Neural cell (in vitro differentiated cells): ENCODE measurements around the gene IWS1.

ENCODE experiments used
- EP300 ChIP-seq: fragments of 450-650 bp; conservative IDR thresholded peaks from 2 replicates; pipeline ENCODE4 v1.6.1; 2014; ENCODE audit warnings: antibody characterized with exemption, mild to moderate bottlenecking, moderate library complexity; ENCODE audit not compliant: poor library complexity, severe bottlenecking
- EZH2 ChIP-seq: fragments of 200-600, 300-800 bp; shearing (Covaris generic), sonication (generic); IDR thresholded peaks from 2 replicates; pipeline ENCODE4 v1.6.1; 2014; ENCODE audit warnings: antibody characterized with exemption, low read length, borderline replicate concordance, mild to moderate bottlenecking; ENCODE audit not compliant: insufficient read depth, poor library complexity, severe bottlenecking
- MXI1 ChIP-seq: fragments of 450-650 bp; conservative IDR thresholded peaks from 2 replicates; pipeline ENCODE4 v1.6.1; 2014; ENCODE audit warnings: antibody characterized with exemption, mild to moderate bottlenecking; ENCODE audit not compliant: poor library complexity, severe bottlenecking
- POLR2AphosphoS5 ChIP-seq: IDR thresholded peaks from 2 replicates; pipeline ENCODE4 v1.6.1; 2012
- RAD21 ChIP-seq: fragments of 450-650 bp; conservative IDR thresholded peaks from 2 replicates; pipeline ENCODE4 v1.6.1; 2014; ENCODE audit warnings: antibody characterized with exemption, mild to moderate bottlenecking, moderate library complexity
- SMC3 ChIP-seq: fragments of 450-650 bp; conservative IDR thresholded peaks from 2 replicates; pipeline ENCODE4 v1.6.1; 2014; ENCODE audit warnings: antibody characterized with exemption, mild to moderate bottlenecking, moderate library complexity; ENCODE audit not compliant: poor library complexity
- TAF1 ChIP-seq: IDR thresholded peaks from 2 replicates; pipeline ENCODE4 v1.6.1; 2012; ENCODE audit warnings: low read depth
- TF ChIP-seq, protein P1 (sequence below): fragments of 450-650 bp; IDR thresholded peaks from 2 replicates; pipeline ENCODE4 v1.5.1; 2014; ENCODE audit warnings: antibody characterized with exemption, mild to moderate bottlenecking, moderate library complexity; ENCODE audit not compliant: poor library complexity, severe bottlenecking
- TF ChIP-seq, protein P2 (sequence below): IDR thresholded peaks from 2 replicates; pipeline ENCODE4 v1.6.1; 2012; ENCODE audit warnings: borderline replicate concordance

DNA sequence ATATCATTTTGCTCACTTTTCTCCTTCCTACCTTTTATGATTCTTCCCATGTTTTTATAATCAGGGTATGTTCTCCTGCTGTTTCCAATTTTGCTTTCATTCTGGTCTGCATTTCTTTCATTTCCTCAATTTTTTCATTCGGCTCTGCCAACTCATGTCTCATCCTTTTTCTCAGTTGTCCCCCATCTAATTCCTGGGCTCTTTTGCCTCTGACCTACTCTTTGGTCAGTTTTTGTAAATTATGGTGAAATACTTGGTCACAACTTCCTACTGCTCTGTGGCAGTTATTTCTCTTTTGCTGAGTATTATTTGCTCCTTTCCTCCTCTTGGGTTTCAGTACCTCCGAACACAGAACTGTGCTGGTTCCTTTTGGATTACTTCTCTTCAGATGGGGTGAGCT lies 36.6 kb upstream of the IWS1 start:
- TF ChIP-seq TAF1 (no peak), EP300 (no peak), EZH2 (no peak), POLR2AphosphoS5 (no peak), RAD21 (no peak), SMC3 (no peak), MXI1 (no peak)
- TF ChIP-seq, protein P1, sequence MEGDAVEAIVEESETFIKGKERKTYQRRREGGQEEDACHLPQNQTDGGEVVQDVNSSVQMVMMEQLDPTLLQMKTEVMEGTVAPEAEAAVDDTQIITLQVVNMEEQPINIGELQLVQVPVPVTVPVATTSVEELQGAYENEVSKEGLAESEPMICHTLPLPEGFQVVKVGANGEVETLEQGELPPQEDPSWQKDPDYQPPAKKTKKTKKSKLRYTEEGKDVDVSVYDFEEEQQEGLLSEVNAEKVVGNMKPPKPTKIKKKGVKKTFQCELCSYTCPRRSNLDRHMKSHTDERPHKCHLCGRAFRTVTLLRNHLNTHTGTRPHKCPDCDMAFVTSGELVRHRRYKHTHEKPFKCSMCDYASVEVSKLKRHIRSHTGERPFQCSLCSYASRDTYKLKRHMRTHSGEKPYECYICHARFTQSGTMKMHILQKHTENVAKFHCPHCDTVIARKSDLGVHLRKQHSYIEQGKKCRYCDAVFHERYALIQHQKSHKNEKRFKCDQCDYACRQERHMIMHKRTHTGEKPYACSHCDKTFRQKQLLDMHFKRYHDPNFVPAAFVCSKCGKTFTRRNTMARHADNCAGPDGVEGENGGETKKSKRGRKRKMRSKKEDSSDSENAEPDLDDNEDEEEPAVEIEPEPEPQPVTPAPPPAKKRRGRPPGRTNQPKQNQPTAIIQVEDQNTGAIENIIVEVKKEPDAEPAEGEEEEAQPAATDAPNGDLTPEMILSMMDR, result no peak
- TF ChIP-seq, protein P2, sequence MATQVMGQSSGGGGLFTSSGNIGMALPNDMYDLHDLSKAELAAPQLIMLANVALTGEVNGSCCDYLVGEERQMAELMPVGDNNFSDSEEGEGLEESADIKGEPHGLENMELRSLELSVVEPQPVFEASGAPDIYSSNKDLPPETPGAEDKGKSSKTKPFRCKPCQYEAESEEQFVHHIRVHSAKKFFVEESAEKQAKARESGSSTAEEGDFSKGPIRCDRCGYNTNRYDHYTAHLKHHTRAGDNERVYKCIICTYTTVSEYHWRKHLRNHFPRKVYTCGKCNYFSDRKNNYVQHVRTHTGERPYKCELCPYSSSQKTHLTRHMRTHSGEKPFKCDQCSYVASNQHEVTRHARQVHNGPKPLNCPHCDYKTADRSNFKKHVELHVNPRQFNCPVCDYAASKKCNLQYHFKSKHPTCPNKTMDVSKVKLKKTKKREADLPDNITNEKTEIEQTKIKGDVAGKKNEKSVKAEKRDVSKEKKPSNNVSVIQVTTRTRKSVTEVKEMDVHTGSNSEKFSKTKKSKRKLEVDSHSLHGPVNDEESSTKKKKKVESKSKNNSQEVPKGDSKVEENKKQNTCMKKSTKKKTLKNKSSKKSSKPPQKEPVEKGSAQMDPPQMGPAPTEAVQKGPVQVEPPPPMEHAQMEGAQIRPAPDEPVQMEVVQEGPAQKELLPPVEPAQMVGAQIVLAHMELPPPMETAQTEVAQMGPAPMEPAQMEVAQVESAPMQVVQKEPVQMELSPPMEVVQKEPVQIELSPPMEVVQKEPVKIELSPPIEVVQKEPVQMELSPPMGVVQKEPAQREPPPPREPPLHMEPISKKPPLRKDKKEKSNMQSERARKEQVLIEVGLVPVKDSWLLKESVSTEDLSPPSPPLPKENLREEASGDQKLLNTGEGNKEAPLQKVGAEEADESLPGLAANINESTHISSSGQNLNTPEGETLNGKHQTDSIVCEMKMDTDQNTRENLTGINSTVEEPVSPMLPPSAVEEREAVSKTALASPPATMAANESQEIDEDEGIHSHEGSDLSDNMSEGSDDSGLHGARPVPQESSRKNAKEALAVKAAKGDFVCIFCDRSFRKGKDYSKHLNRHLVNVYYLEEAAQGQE, result no peak
